ENCODE results near the gene PRKAA2.
"Not testable (repeated sequence)": the region's sequence is repeated elsewhere in the genome, so short reads cannot be mapped to it uniquely, and the experiment has no call there.

GRCh38 chr1:56610770-56611169 is 34.3 kb upstream of the PRKAA2 start:
- not testable (repeated sequence) for TF ChIP-seq CTCF (IDR thresholded peaks at IDR 0.05); REST (IDR thresholded peaks at IDR 0.05; ENCODE audit: insufficient read depth in 1 of 2, low read depth in 2 of 2, low read length in 1 of 2); POLR2AphosphoS5 (IDR thresholded peaks at IDR 0.05; ENCODE audit: low read depth, low read length)

Measured in Panc1 (cell line).